ENCODE measurements around the gene MYBPC3.
A peak's percentile ranks its signal among the peaks of the same experiment; 100 is the strongest.

Gene MYBPC3

DNA sequence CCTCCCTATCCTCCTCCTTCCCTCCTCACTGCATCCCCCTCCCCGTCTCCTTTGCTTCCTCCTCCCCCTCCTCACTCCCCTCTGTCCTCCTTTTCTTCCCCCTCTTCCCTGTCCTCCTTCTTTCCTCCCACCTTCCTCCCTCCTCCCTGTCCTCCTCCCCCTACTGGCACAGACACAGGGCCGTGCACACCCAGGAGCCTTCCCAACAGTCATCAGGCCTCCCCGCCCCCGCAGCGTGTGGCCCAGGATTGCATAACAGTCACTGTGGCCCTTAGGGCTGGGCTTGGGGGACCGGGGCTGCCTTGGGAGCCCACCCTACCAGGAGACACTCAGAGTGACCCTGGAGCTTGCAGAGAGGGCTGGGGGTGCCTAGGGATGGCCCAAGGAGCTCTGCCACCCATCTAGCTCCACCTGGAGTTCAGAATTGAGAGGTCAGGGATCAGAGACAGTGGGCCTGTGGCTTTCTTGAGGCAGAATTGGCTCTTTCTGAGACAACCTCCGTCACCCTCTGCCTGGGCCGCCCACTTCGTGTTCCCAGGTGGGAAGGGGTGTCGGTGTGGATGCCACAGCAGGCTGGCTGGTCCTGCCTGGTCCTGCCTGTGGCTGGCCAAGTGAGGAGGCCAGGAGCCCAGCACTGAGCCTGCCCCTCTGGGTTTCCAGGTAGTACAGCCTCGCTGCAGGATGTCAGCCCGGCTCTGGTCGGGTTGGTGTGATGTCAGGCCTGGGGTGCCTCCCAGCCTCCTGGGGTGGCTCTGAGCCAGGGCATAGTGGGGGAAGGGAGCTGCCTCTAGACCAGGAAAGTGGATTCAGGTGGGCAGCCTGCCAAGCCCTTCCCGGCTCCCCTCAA lies 24.2 kb upstream of the MYBPC3 start:
- peak overlapping the region; percentile 91 for H3K4me3 ChIP-seq (ENCODE audit: low read depth, low read length)
- no peak for TF ChIP-seq CTCF (IDR thresholded peaks at IDR 0.05; ENCODE audit: insufficient read depth, low read depth, low read length, missing control alignments)
- DNase-seq (ENCODE audit: low read depth): no peak

DNA sequence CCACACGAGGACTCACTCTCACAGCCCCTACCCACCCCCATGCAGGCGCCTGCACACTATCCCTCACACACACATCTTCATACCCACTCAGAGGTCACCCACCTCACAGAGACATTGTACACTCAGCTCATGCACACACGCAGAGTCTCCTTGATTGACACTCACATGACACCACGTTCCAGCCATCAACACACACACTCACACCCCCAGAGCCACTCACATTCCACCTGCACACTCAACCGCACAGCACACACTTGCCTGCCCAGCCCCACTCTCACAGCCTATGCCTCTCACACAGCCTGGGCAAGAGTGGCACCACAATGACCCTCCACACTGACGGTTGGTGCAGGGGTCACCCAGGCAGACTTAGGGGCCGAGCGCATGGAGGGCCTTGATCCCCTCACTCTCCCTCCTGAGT lies 23.6 kb upstream of the MYBPC3 start:
- no peak for DNase-seq (ENCODE audit: low read depth)
- H3K4me3 ChIP-seq (ENCODE audit: low read depth, low read length): peak overlapping the region; percentile 91
- no peak for TF ChIP-seq CTCF (IDR thresholded peaks at IDR 0.05; ENCODE audit: insufficient read depth, low read depth, low read length, missing control alignments)

- DNase-seq (ENCODE audit: low read depth): no peak
- H3K4me3 ChIP-seq (ENCODE audit: low read depth, low read length): no peak overlapping the region
- TF ChIP-seq CTCF (IDR thresholded peaks at IDR 0.05; ENCODE audit: insufficient read depth, low read depth, low read length, missing control alignments): no peak
Observed at GRCh38 chr11:47375546-47376085, 23.1 kb upstream of the MYBPC3 start.

DNA sequence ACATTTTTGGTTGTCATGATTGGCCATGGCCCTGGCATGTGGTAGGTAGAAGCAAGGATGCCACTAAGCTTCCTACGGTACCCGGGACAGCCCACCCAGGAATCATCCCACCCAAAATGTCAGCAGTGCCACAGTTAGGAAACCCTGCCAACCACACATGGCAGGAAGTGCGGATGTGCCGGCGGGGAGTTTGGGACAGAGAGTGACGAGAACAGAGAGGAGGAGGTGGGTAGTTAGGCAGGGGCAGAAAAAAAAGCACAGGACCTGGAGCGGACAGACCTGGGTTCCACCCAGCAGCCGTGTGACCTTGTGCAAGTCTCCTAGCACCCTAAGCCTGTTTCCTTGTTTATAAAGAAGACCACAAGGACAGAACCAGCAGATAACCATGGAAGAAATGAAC lies 22.5 kb upstream of the MYBPC3 start:
- no peak overlapping the region for H3K4me3 ChIP-seq (ENCODE audit: low read depth, low read length)
- no peak for TF ChIP-seq CTCF (IDR thresholded peaks at IDR 0.05; ENCODE audit: insufficient read depth, low read depth, low read length, missing control alignments)
- no peak for DNase-seq (ENCODE audit: low read depth)

- DNase-seq (ENCODE audit: low read depth): no peak
- no peak for TF ChIP-seq CTCF (IDR thresholded peaks at IDR 0.05; ENCODE audit: insufficient read depth, low read depth, low read length, missing control alignments)
- no peak overlapping the region for H3K4me3 ChIP-seq (ENCODE audit: low read depth, low read length)
Observed at GRCh38 chr11:47374720-47375019, 22.2 kb upstream of the MYBPC3 start.

GRCh38 chr11:47373876-47374719 lies 21.6 kb upstream of the MYBPC3 start:
- no peak overlapping the region for H3K4me3 ChIP-seq (ENCODE audit: low read depth, low read length)
- TF ChIP-seq CTCF (IDR thresholded peaks at IDR 0.05; ENCODE audit: insufficient read depth, low read depth, low read length, missing control alignments): peak; percentile 98
- peak; percentile 81 for DNase-seq (ENCODE audit: low read depth)
